Erythroblast (primary cell): ENCODE results near the gene RPL5.

Experiments used
- GATA1 ChIP-seq: IDR thresholded peaks from 2 replicates; pipeline ENCODE4 v1.6.1; 2011; ENCODE audit warnings: low read depth, mild to moderate bottlenecking, control low read depth, low read length, moderate library complexity
- POLR2A ChIP-seq: IDR thresholded peaks from 2 replicates; pipeline ENCODE4 v1.6.1; 2011; ENCODE audit warnings: mild to moderate bottlenecking, low read length

DNA sequence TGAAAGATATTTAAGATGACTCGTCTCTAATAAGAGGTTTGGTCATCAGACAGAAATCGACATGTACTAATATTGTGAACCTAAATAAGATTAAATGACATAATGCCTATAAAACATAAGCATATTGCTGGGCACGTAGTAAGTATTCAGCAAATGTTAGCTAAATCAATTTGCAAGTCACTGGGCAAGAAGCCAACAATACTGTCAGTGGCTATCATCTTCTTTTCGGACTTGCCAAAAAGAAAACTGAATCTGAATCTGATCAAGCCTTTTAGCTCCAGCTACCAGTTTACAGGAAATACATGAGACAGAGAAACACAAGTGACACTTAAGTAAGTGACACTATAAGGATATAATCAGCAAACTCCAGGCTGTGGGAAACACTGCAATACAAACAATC is 46.0 kb downstream of the RPL5 start:
- no peak for TF ChIP-seq POLR2A
- no peak for TF ChIP-seq GATA1
